Liver (tissue), 9 donors: ENCODE data around the gene PLAAT4. TPM values are rescaled to one million over a fixed set of nuclear protein-coding genes. Genes with fewer than 3 reads are reported as not detected.

ENCODE experiments used
- DNase-seq: peaks from one replicate; pipeline ENCODE4 v3.0.0-alpha.2; 2017; ENCODE audit warnings: low spot score
- H3K27ac ChIP-seq, 2 donors: one replicate each; pipeline ENCODE4 v1.7.0; 2013; ENCODE audit warnings: inconsistent platforms in 2 of 2, low read length in 2 of 2, control low read depth in 1 of 2, low read depth in 1 of 2, mild to moderate bottlenecking in 1 of 2
- H3K27me3 ChIP-seq, 4 donors: one replicate each; pipeline versions ENCODE4 v1.6.1 to v1.7.0; 2013; ENCODE audit warnings: low read length in 3 of 4, inconsistent platforms in 1 of 4, mild to moderate bottlenecking in 1 of 4, moderate library complexity in 1 of 4; ENCODE audit not compliant: control insufficient read depth in 4 of 4, insufficient read depth in 4 of 4
- H3K36me3 ChIP-seq, 4 donors: one replicate each; pipeline versions ENCODE4 v1.6.1 to v1.7.0; 2013; ENCODE audit warnings: low read length in 3 of 4, mild to moderate bottlenecking in 3 of 4, low read depth in 1 of 4, moderate library complexity in 1 of 4; ENCODE audit not compliant: control insufficient read depth in 4 of 4, insufficient read depth in 3 of 4
- H3K4me1 ChIP-seq, 4 donors: one replicate each; pipeline versions ENCODE4 v1.6.1 to v1.7.0; 2013; ENCODE audit warnings: low read length in 3 of 4, mild to moderate bottlenecking in 3 of 4, moderate library complexity in 1 of 4; ENCODE audit not compliant: control insufficient read depth in 4 of 4, insufficient read depth in 4 of 4
- H3K4me3 ChIP-seq, 3 donors: one replicate each; pipeline versions ENCODE4 v1.6.1 to v1.7.0; 2013; ENCODE audit warnings: low read length in 3 of 3, control low read depth in 1 of 3, low read depth in 1 of 3, mild to moderate bottlenecking in 1 of 3
- H3K9ac ChIP-seq, 2 donors: one replicate each; pipeline ENCODE4 v1.7.0; 2013; ENCODE audit warnings: low read length in 2 of 2, mild to moderate bottlenecking in 2 of 2, moderate library complexity in 2 of 2, control low read depth in 1 of 2, low read depth in 1 of 2
- H3K9me3 ChIP-seq, 4 donors: one replicate each; pipeline versions ENCODE4 v1.6.1 to v1.7.0; 2013; ENCODE audit warnings: low read length in 3 of 4; ENCODE audit not compliant: control insufficient read depth in 4 of 4
- EGR1 ChIP-seq, 2 donors: IDR thresholded peaks; 2 replicates each; pipeline ENCODE4 v1.6.1; 2016 to 2018; ENCODE audit warnings: antibody characterized with exemption in 2 of 2, low read depth in 2 of 2
- FOXA1 ChIP-seq: IDR thresholded peaks from 2 replicates; pipeline ENCODE4 v1.6.1; 2016; ENCODE audit warnings: antibody characterized with exemption
- FOXA2 ChIP-seq: IDR thresholded peaks from 2 replicates; pipeline ENCODE4 v1.6.1; 2016; ENCODE audit warnings: antibody characterized with exemption
- GABPA ChIP-seq, 2 donors: IDR thresholded peaks in 1 of 2; conservative IDR thresholded peaks in 1 of 2; 2 replicates each; pipeline ENCODE4 v1.6.1; 2016; ENCODE audit warnings: antibody characterized with exemption in 2 of 2, mild to moderate bottlenecking in 1 of 2, moderate library complexity in 1 of 2
- HNF4A ChIP-seq, 2 donors: conservative IDR thresholded peaks; 2 replicates each; pipeline ENCODE4 v1.6.1; 2016; ENCODE audit warnings: antibody characterized with exemption in 2 of 2, mild to moderate bottlenecking in 2 of 2
- NR2F2 ChIP-seq: IDR thresholded peaks from 2 replicates; pipeline ENCODE4 v1.6.1; 2016; ENCODE audit warnings: antibody characterized with exemption
- RAD21 ChIP-seq, 2 donors: IDR thresholded peaks; 2 replicates each; pipeline ENCODE4 v1.6.1; 2016; ENCODE audit warnings: antibody characterized with exemption in 2 of 2, mild to moderate bottlenecking in 2 of 2
- RXRA ChIP-seq, 2 donors: IDR thresholded peaks; 2 replicates each; pipeline ENCODE4 v1.6.1; 2017 to 2018; ENCODE audit warnings: antibody characterized with exemption in 2 of 2, mild to moderate bottlenecking in 1 of 2
- SP1 ChIP-seq: IDR thresholded peaks from 2 replicates; pipeline ENCODE4 v1.6.1; 2018; ENCODE audit warnings: antibody characterized with exemption, mild to moderate bottlenecking
- TAF1 ChIP-seq: conservative IDR thresholded peaks from 2 replicates; pipeline ENCODE4 v1.6.1; 2016; ENCODE audit warnings: antibody characterized with exemption, mild to moderate bottlenecking
- YY1 ChIP-seq: IDR thresholded peaks from 2 replicates; pipeline ENCODE4 v1.6.1; 2016; ENCODE audit warnings: antibody characterized with exemption, mild to moderate bottlenecking
- WGBS: extraction: QIAGEN DNeasy Blood & Tissue Kit; methylation state at CpG from one replicate; pipeline ENCODE4 v1.1.7; 2013; 5-methylcytosine and 5-hydroxymethylcytosine counted together
- polyA plus RNA-seq, 2 donors: library from polyadenylated mRNA; stranded (reverse) in 1 of 2; unstranded in 1 of 2; fragments of 200-250 nt in 1 of 2; fragments of >200 nt in 1 of 2; fragmentation: Nextera tagmentation in 1 of 2; extraction: Ambion mirVana in 1 of 2; gene quantifications; one replicate each; pipeline versions ENCODE4 v1.2.1 to v1.2.3, GENCODE V29; 2013 to 2015
- total RNA-seq, 2 donors: library from RNA; depleted of rRNA; stranded (reverse); fragments of >200 nt; gene quantifications; one replicate each; pipeline ENCODE4 v1.2.3, GENCODE V29; 2014
- TF ChIP-seq, protein P1 (sequence below): IDR thresholded peaks from 2 replicates; pipeline ENCODE4 v1.6.1; 2016; ENCODE audit warnings: antibody characterized with exemption
- TF ChIP-seq, protein P2 (sequence below): IDR thresholded peaks from 2 replicates; pipeline ENCODE4 v1.6.1; 2016; ENCODE audit warnings: antibody characterized with exemption
- TF ChIP-seq, protein P3 (sequence below): IDR thresholded peaks from 2 replicates; pipeline ENCODE4 v1.6.1; 2016; ENCODE audit warnings: antibody characterized with exemption, mild to moderate bottlenecking
- TF ChIP-seq, protein P4 (sequence below): fragments of 150-350 bp; IDR thresholded peaks from 2 replicates; pipeline ENCODE4 v1.5.1; 2017; ENCODE audit warnings: improper control_type of control experiment, low read depth, low read length; ENCODE audit not compliant: missing input control
- donor health status: healthy.
- donor health status: healthy.
- donor health status: healthy.
- donor health status: healthy.
- donor health status: healthy.

PLAAT4 gene
- total and polyA plus RNA-seq, 4 donors = 4.4 to 86.4 (median 44.8) TPM

DNA sequence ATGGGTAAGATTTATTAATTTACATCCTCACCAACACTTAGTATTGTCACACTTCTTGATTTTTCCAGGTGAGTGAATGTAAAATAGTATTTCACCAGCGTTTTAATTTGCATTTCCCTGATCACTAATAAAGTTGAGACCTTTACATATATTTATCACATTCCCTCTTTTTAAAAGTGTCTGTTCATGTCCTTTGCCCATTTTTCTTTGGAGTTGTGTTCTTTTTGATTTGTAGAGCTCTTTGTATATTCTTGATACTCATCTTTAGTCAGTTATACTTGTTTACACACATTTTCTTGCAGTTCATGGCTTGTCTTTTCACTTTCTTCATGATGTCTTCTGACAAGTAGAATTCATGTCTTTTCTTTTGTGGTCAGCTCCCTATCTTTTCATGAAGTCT lies 43.5 kb upstream of the PLAAT4 start:
- Histone ChIP-seq H3K27ac (no peak overlapping the region), H3K36me3 (no peaks in the 10 kb centered on the region), H3K4me3 (no peak overlapping the region), H3K9me3 (no peaks in the 10 kb centered on the region), H3K9ac (no peak overlapping the region), H3K4me1 (peaks cover 3 to 26% (median 22%) of the 10 kb centered on the region in 4 donors), H3K27me3 (no peaks in the 10 kb centered on the region)
- DNase-seq = no peak
- TF ChIP-seq, protein P1, sequence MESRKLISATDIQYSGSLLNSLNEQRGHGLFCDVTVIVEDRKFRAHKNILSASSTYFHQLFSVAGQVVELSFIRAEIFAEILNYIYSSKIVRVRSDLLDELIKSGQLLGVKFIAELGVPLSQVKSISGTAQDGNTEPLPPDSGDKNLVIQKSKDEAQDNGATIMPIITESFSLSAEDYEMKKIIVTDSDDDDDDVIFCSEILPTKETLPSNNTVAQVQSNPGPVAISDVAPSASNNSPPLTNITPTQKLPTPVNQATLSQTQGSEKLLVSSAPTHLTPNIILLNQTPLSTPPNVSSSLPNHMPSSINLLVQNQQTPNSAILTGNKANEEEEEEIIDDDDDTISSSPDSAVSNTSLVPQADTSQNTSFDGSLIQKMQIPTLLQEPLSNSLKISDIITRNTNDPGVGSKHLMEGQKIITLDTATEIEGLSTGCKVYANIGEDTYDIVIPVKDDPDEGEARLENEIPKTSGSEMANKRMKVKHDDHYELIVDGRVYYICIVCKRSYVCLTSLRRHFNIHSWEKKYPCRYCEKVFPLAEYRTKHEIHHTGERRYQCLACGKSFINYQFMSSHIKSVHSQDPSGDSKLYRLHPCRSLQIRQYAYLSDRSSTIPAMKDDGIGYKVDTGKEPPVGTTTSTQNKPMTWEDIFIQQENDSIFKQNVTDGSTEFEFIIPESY = no peak
- no peak for TF ChIP-seq SP1
- TF ChIP-seq FOXA2 = no peak
- TF ChIP-seq, protein P2, sequence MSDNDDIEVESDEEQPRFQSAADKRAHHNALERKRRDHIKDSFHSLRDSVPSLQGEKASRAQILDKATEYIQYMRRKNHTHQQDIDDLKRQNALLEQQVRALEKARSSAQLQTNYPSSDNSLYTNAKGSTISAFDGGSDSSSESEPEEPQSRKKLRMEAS = no peak
- no peak for TF ChIP-seq HNF4A (conservative IDR thresholded peaks at IDR 0.05)
- TF ChIP-seq, protein P3, sequence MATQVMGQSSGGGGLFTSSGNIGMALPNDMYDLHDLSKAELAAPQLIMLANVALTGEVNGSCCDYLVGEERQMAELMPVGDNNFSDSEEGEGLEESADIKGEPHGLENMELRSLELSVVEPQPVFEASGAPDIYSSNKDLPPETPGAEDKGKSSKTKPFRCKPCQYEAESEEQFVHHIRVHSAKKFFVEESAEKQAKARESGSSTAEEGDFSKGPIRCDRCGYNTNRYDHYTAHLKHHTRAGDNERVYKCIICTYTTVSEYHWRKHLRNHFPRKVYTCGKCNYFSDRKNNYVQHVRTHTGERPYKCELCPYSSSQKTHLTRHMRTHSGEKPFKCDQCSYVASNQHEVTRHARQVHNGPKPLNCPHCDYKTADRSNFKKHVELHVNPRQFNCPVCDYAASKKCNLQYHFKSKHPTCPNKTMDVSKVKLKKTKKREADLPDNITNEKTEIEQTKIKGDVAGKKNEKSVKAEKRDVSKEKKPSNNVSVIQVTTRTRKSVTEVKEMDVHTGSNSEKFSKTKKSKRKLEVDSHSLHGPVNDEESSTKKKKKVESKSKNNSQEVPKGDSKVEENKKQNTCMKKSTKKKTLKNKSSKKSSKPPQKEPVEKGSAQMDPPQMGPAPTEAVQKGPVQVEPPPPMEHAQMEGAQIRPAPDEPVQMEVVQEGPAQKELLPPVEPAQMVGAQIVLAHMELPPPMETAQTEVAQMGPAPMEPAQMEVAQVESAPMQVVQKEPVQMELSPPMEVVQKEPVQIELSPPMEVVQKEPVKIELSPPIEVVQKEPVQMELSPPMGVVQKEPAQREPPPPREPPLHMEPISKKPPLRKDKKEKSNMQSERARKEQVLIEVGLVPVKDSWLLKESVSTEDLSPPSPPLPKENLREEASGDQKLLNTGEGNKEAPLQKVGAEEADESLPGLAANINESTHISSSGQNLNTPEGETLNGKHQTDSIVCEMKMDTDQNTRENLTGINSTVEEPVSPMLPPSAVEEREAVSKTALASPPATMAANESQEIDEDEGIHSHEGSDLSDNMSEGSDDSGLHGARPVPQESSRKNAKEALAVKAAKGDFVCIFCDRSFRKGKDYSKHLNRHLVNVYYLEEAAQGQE = no peak
- no peak for TF ChIP-seq RXRA (IDR thresholded peaks at IDR 0.05)
- TF ChIP-seq GABPA (IDR thresholded peaks at IDR 0.05 in 1 of 2, conservative IDR thresholded peaks at IDR 0.05 in 1 of 2) = no peak
- TF ChIP-seq RAD21 (IDR thresholded peaks at IDR 0.05) = no peak
- no peak for TF ChIP-seq FOXA1
- TF ChIP-seq TAF1 = no peak
- no peak for TF ChIP-seq NR2F2
- TF ChIP-seq, protein P4, sequence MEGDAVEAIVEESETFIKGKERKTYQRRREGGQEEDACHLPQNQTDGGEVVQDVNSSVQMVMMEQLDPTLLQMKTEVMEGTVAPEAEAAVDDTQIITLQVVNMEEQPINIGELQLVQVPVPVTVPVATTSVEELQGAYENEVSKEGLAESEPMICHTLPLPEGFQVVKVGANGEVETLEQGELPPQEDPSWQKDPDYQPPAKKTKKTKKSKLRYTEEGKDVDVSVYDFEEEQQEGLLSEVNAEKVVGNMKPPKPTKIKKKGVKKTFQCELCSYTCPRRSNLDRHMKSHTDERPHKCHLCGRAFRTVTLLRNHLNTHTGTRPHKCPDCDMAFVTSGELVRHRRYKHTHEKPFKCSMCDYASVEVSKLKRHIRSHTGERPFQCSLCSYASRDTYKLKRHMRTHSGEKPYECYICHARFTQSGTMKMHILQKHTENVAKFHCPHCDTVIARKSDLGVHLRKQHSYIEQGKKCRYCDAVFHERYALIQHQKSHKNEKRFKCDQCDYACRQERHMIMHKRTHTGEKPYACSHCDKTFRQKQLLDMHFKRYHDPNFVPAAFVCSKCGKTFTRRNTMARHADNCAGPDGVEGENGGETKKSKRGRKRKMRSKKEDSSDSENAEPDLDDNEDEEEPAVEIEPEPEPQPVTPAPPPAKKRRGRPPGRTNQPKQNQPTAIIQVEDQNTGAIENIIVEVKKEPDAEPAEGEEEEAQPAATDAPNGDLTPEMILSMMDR = no peak
- TF ChIP-seq EGR1 (IDR thresholded peaks at IDR 0.05; ENCODE audit: low read depth in 2 of 2) = no peak
- WGBS = 91% methylated on average over 1 of the region's 1 CpG

DNA sequence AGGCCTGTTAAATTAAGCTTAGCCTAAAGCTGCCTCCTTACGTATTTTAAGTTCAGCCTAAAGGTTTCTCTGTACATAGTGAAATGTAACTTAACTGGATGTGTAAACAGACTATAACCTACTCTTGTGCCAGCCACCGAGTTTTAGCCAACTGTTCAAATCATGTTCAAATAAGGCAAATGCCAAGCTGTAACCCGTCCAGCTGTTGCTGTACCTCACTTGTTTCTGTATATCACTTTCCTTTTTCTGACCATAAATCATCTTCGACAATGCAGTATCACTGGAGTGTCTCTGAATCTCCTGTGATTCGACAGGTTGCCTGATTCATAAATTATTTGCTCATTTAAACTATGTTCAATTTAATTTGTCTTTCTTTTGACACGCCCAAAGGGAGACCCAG lies 41.6 kb upstream of the PLAAT4 start:
- WGBS = 50% methylated on average over 6 of the region's 6 CpGs
- H3K4me3 ChIP-seq = no peak overlapping the region
- H3K4me1 ChIP-seq = peaks cover 3 to 26% (median 22%) of the 10 kb centered on the region in 4 donors
- H3K27ac ChIP-seq = no peak overlapping the region
- no peak for DNase-seq
- TF ChIP-seq RXRA (IDR thresholded peaks at IDR 0.05) (peak in 1 of 2 donors; percentile 31), TAF1 (no peak), SP1 (no peak), FOXA2 (peak; percentile 69), HNF4A (conservative IDR thresholded peaks at IDR 0.05) (peak in 1 of 2 donors; percentile 34), YY1 (no peak), FOXA1 (peak; percentile 44)
- H3K9ac ChIP-seq = no peak overlapping the region
- no peaks in the 10 kb centered on the region for H3K27me3 ChIP-seq
- no peaks in the 10 kb centered on the region for H3K36me3 ChIP-seq
- peaks cover 0 to under 1% (median 0%) of the 10 kb centered on the region in 4 donors for H3K9me3 ChIP-seq
